GM12878 (cell line): Measurements from ENCODE around the gene HCN1. TPM values are rescaled to one million over a fixed set of nuclear protein-coding genes. Genes with fewer than 3 reads are reported as not detected.

ENCODE experiments used
- ATAC-seq: fragments of 200-7000 bp; cut with Tn5 transposase; 3 replicates; pipeline ENCODE4 v1.9.1; 2020; ENCODE audit warnings: mild to moderate bottlenecking, moderate library complexity
- BruUV-seq: library from RNA; stranded (reverse); fragments of 400-500 nt; replicated peaks from 2 replicates; lab custom pipeline; 2021; lab: Mats Ljungman, UMichigan
- CTCF ChIA-PET: fragments of 300-600 bp; sonication (Branson Sonifier 250); formaldehyde crosslinking; extraction: SDS; loops from one replicate; lab custom pipeline; 2021; ENCODE audit warnings: inconsistent platforms; lab: Yijun Ruan, JAX
- POLR2A ChIA-PET: fragments of 350-600 bp; formaldehyde crosslinking; extraction: SDS; loops from one replicate; lab custom pipeline; 2021; ENCODE audit warnings: inconsistent platforms; lab: Charles Lee
- RAD21 ChIA-PET: fragments of 300-600 bp; sonication (Branson Sonifier 250); formaldehyde crosslinking; loops from one replicate; lab custom pipeline; 2023; ENCODE audit warnings: antibody characterized with exemption; ENCODE audit not compliant: unreplicated experiment; lab: Charles Lee
- SMC1A ChIA-PET: fragments of 300-600 bp; sonication (Branson Sonifier 250); formaldehyde crosslinking; loops from one replicate; lab custom pipeline; 2023; ENCODE audit not compliant: unreplicated experiment, uncharacterized antibody; lab: Charles Lee
- DNase-seq: peaks from one replicate; pipeline ENCODE4 v3.0.0-alpha.2; 2011; ENCODE audit warnings: low read depth, low spot score
- FAIRE-seq: peaks from 3 replicates; lab custom pipeline; 2011; peaks lifted over from hg19 to GRCh38; lab: Jason Lieb, UNC
- H2AFZ ChIP-seq: 2 replicates; pipeline ENCODE4 v1.6.0; 2011; ENCODE audit warnings: low read depth, low read length, control low read depth; ENCODE audit not compliant: control insufficient read depth
- H3K27ac ChIP-seq: 2 replicates; pipeline ENCODE4 v1.5.1; 2011; ENCODE audit warnings: control low read depth; ENCODE audit not compliant: control insufficient read depth, insufficient read depth
- H3K27me3 ChIP-seq, 2 experiments: replicated peaks in 1 of 2; 2 replicates each; pipeline versions ENCODE4 v1.6.0 to v1.6.1; 2011; ENCODE audit warnings: low read length in 1 of 2; ENCODE audit not compliant: control insufficient read depth in 2 of 2, insufficient read depth in 2 of 2
- H3K36me3 ChIP-seq, 2 experiments: 2 replicates each; pipeline ENCODE4 v1.5.1; 2011; ENCODE audit warnings: low read length in 1 of 2; ENCODE audit not compliant: control insufficient read depth in 2 of 2, insufficient read depth in 2 of 2
- H3K4me1 ChIP-seq: 2 replicates; pipeline ENCODE4 v1.6.1; 2011; ENCODE audit warnings: mild to moderate bottlenecking, low read length, moderate library complexity, mixed read lengths; ENCODE audit not compliant: control insufficient read depth, insufficient read depth
- H3K4me2 ChIP-seq: 2 replicates; pipeline ENCODE4 v1.6.0; 2011; ENCODE audit warnings: control low read depth; ENCODE audit not compliant: control insufficient read depth, insufficient read depth
- H3K4me3 ChIP-seq: fragments of 200-600 bp; sonication (generic); 2 replicates; pipeline ENCODE4 v1.5.1; 2016
- H3K79me2 ChIP-seq: 2 replicates; pipeline ENCODE4 v1.6.0; 2011; ENCODE audit warnings: low read length; ENCODE audit not compliant: control insufficient read depth, insufficient read depth
- H3K9ac ChIP-seq: 2 replicates; pipeline ENCODE4 v1.8.0; 2011; ENCODE audit warnings: low read length, control low read depth, mixed read lengths; ENCODE audit not compliant: control insufficient read depth, insufficient read depth
- H3K9me3 ChIP-seq: replicated peaks from 3 replicates; pipeline ENCODE4 v1.5.1; 2011; ENCODE audit warnings: mild to moderate bottlenecking, low read length; ENCODE audit not compliant: control insufficient read depth, insufficient read depth
- H4K20me1 ChIP-seq: 2 replicates; pipeline ENCODE4 v1.6.0; 2011; ENCODE audit not compliant: control insufficient read depth, insufficient read depth
- CBX5 ChIP-seq: sonication (generic); IDR thresholded peaks from 2 replicates; pipeline ENCODE4 v1.6.1; 2016; ENCODE audit warnings: low read depth, moderate library complexity, mild to moderate bottlenecking, inconsistent platforms
- FOXM1 ChIP-seq: IDR thresholded peaks from 2 replicates; pipeline ENCODE4 v1.6.1; 2012; ENCODE audit warnings: low read depth, mild to moderate bottlenecking, inconsistent platforms, low read length, moderate library complexity
- KDM1A ChIP-seq: fragments of 200-600 bp; sonication (generic); IDR thresholded peaks from 2 replicates; pipeline ENCODE4 v1.6.1; 2016; ENCODE audit warnings: borderline replicate concordance
- NBN ChIP-seq: fragments of 450-650 bp; IDR thresholded peaks from 2 replicates; pipeline ENCODE4 v1.6.1; 2016
- NFYB ChIP-seq: IDR thresholded peaks from 2 replicates; pipeline ENCODE4 v1.6.1; 2011; ENCODE audit warnings: low read depth, mild to moderate bottlenecking, low read length, improper control_type of control experiment, moderate library complexity; ENCODE audit not compliant: insufficient read depth
- RCOR1 ChIP-seq: conservative IDR thresholded peaks from 2 replicates; pipeline ENCODE4 v1.6.1; 2012; ENCODE audit warnings: low read depth, low read length, improper control_type of control experiment
- ZNF592 ChIP-seq: fragments of 450-650 bp; IDR thresholded peaks from 2 replicates; pipeline ENCODE4 v1.6.1; 2017; ENCODE audit warnings: mild to moderate bottlenecking, moderate library complexity
- WGBS: methylation state at CpG from one replicate; pipeline ENCODE4 v1.1.6; 2016; ENCODE audit warnings: low lambda C conversion rate; ENCODE audit not compliant: insufficient replicate concordance, insufficient coverage; ENCODE audit errors: missing lambda C conversion rate; 5-methylcytosine and 5-hydroxymethylcytosine counted together
- in situ Hi-C: fragments of 300-500 bp; cut with MboI; formaldehyde crosslinking; loops from 9 replicates; pipeline ENCODE4 v1.14.3; 2018; ENCODE audit warnings: mixed read lengths
- intact Hi-C: fragments of 100-400 bp; cut with micrococcal nuclease; formaldehyde crosslinking; loops from one replicate; pipeline ENCODE4 v1.14.2; 2022; ENCODE audit not compliant: unreplicated experiment
- polyA plus RNA-seq, 11 experiments: library from polyadenylated mRNA; depleted of rRNA in 4 of 11; unstranded in 6 of 11; stranded (reverse) in 5 of 11; fragments of >200 nt; fragmentation: Nextera tagmentation in 4 of 11; fragmentation: Illumina TruSeq in 1 of 11; extraction: Ambion mirVana in 4 of 11; extraction: Trizol in 1 of 11; gene quantifications; 1 replicate in 1 of 11; 2 replicates in 10 of 11; pipeline versions ENCODE4 v1.2.1 to v1.2.3, GENCODE V29; 2011 to 2016; ENCODE audit warnings: inconsistent platforms in 2 of 11, missing spikeins in 2 of 11, low read depth in 1 of 11
- total RNA-seq, 4 experiments: library from RNA; depleted of rRNA in 3 of 4; stranded (reverse); fragments of >200 nt in 3 of 4; fragmentation: Illumina TruSeq in 1 of 4; extraction: Trizol in 1 of 4; gene quantifications; 2 replicates each; pipeline versions ENCODE4 v1.2.1 to v1.2.3, GENCODE V29; 2013 to 2021

Gene HCN1
- total and polyA plus RNA-seq, 10 of the 15 experiments (the other 5 are each of a cell fraction or from before 2014, with no cell fraction given), result not detected

DNA sequence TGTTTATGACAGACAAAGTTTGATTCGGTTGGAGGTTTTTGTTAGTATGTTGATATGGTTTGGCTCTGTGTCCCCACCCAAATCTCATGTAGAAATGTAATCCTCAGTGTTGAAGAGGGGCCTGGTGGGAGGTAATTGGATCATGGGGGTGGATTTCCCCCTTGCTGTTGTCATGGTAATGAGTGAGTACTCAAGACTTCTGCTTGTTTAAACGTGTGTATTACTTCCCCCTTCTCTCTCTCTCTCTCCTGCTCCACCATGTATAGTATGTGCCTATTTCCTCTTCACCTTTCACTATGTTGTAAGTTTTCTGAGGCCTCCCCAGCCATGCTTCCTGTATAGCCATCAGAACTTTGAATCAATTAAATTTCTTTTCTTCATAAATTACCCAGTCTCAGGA, 415.1 kb downstream of the HCN1 start:
- intact Hi-C loops (no loop called here), in situ Hi-C loops (no loop called here)
- no peak overlapping the region for H3K9ac ChIP-seq
- no peaks in the 10 kb centered on the region for H4K20me1 ChIP-seq
- H3K79me2 ChIP-seq, result no peaks in the 10 kb centered on the region
- H3K4me3 ChIP-seq, result no peak overlapping the region
- H3K27me3 ChIP-seq, result no peaks in the 10 kb centered on the region
- no peak overlapping the region for H3K4me2 ChIP-seq
- TF ChIP-seq FOXM1 (no peak), ZNF592 (no peak), RCOR1 (no peak), KDM1A (no peak), CBX5 (no peak), NFYB (no peak), NBN (no peak)
- ATAC-seq (no peak), FAIRE-seq (no peak), DNase-seq (no peak)
- no peak overlapping the region for H2AFZ ChIP-seq
- RAD21 ChIA-PET, result no interaction called here
- H3K27ac ChIP-seq, result no peak overlapping the region
- no TSS peak for BruUV-seq
- CTCF ChIA-PET, result no interaction called here
- POLR2A ChIA-PET, result no interaction called here
- H3K9me3 ChIP-seq, result no peaks in the 10 kb centered on the region
- no peaks in the 10 kb centered on the region for H3K4me1 ChIP-seq
- no peaks in the 10 kb centered on the region for H3K36me3 ChIP-seq
- SMC1A ChIA-PET, result no interaction called here
- 0% methylated on average over 2 of the region's 2 CpGs for WGBS
